DMS79 treated with DMSO at 0.1 percent for 48 hours (cell line): ENCODE measurements around the gene KHDC1.
A peak's percentile ranks its signal among the peaks of the same experiment; 100 is the strongest.
"Not testable (repeated sequence)": the region's sequence is repeated elsewhere in the genome, so short reads cannot be mapped to it uniquely, and the experiment has no call there.

Source experiments
- DNase-seq: peaks from one replicate; lab custom pipeline; 2025; lab: John Stamatoyannopoulos, UW

The KHDC1 gene

DNA sequence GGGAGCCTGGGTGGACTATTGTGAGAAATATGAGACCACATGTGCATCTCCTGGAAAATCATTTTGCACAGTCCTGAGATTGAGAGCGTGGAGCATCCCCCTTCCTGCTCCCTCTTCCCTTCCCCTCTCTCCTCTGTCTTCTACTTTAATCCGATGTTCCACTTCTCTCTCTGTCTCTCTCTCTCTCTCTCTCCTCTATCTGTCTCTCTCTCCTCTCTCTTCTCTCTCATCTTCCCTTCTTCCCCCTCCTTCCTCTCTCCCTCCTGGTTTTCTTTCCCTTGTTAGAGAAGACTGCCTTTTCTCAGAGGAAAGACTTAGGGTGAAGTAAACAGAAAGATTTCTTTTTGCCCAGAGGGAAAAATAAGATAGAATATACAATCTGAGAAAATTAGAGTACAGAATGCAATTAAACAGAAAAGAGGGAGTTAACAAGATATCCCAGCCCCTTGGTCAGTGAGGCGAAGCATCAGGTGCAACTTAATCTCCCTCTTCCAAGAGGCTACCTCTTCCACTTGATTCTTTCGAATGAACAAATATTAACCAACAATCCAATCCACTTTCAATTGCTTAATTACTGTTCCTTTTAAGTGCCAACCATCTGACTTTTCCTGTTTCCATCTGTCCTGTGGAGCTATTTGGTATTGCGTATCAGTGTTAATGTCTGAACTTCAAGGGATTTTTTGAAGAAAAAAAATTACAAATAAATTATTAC, 14.6 kb downstream of the KHDC1 start:
- DNase-seq: peak; percentile 74

DNA sequence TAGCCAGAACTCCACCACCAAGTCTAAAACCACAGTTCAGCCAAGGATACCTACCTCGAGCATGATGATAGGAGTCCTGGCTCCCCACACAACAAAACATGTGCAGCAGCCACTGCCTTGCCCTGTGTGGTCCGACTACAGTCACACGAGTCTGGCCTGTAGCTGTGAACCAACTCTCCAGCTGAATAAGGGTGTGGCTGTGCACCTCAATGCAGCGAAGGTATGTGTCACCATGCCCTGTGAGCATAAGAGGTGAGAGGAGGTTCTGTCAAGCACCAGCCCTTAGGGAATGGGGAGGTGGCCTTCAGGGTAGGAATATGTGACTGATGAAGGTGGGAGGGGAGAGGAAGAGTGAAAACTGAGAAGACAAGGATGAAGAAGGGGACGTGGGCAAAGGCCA, 21.0 kb downstream of the KHDC1 start:
- no peak for DNase-seq

DNA sequence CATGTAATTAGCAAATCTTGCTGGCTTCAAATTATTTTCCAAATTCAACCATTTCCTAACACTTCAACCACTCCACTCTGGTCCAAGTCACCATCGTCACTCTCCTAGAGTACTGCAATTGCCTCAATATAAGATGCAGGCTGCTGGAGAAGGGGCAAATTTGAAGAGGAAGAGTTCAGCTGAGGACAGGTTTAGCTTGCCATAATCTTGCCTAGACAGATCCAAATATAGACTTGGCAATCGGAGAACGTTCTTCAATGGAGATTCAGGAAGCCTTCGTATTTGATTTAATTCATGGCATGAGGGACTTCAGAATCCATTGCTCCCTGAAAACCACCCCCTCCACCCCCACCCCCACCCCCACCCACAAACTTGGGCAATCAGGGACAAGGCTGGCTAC, 22.3 kb downstream of the KHDC1 start:
- no peak for DNase-seq

DNA sequence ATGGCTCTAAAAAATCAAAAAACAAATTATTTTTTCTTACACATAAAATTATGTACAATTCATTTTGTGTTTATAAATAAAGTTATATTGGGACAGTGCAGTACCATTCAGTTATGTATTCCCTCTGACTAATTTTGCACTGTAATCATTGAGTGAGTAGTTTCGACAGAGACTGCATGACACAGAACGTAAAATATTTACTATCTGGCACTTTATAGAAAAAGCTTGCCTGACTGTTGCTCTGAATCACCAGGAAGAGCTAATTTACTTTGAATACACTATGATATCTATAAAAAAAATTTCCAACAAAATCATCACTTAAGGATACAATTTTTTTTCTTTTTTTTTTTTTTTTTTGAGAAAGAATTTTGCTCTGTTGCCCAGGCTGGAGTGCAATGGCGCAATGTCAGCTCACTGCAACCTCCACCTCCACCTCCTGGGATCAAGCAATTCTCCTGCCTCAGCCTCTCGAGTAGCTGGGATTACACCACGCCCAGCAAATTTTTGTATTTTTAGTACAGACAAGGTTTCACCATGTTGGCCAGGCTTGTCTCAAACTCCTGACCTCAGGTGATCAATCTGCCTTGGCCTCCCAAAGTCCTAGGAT, 26.7 kb downstream of the KHDC1 start:
- DNase-seq: no peak

DNA sequence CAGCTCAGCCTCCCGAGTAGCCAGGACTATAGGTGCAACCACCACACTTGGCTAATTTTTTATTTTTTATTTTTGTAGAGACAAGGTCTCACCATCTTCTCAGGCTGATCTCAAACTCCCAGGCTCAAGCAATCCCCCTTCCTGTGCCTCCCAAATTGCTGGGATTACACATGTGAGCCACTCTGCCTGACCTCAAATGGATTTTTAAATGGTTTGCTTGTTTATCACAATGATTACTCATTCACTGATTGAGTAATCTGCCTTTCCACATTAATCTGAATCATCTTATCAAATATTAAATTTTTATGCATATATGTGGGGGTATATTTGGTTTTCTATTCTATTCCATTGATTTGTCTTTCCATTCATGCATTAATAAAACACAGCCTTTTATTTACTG, 28.3 kb downstream of the KHDC1 start:
- DNase-seq: no peak

DNA sequence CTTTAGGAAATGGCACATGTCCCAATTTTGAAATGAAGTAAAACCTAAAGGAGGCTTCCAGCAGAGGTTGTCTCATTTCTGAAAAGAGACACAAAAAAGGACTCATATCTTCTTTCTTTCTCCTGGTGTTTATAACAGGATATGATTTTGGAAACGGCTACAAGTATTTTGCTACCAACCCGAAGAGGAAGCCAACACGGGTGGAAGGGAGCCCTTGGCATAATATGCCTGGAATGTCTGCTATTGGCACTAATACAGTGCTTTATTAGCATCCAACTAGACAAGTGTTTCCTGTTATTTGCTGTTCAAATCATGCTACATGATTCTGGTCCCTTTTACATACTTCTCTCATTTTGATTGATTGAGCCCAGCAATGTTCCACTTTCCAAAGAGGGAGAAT, 29.0 kb downstream of the KHDC1 start:
- not testable (repeated sequence) for DNase-seq

DNA sequence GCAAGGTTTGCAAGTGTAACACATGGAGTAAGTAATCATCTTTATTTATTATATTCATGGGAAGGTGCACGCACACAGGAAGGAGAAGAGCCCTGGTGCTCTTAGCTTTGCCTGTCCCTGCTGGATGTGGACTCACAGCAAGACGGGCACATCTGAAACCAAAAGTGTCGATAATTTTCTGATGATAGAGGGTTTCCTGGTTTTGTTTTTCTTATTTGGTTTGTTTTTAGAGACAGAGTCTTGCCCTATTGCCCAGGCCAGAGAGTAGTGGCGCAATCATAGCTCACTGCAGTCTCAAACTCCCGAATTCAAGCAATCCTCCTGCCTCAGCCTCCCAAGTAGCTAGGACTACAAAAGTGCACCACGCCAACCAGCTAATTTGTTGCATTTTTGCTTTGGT, 29.9 kb downstream of the KHDC1 start:
- no peak for DNase-seq

DNA sequence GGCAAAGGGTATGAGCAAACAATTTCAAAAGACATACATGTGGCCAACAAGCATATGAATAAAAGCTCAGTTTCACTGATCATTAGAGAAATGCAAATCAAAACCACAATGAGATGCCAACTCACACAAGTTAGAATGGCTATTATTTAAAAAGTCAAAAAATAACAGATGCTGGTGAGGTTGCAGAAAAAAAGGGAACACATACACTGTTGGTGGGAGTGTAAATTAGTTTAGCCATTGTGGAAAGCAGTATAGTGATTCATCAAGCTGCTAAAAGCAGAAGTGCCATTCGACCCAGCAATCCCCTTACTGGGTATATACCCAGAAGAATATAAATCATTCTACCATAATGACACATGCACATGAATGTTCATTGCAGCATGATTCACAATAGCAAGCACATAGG, 31.0 kb downstream of the KHDC1 start:
- no peak for DNase-seq

DNA sequence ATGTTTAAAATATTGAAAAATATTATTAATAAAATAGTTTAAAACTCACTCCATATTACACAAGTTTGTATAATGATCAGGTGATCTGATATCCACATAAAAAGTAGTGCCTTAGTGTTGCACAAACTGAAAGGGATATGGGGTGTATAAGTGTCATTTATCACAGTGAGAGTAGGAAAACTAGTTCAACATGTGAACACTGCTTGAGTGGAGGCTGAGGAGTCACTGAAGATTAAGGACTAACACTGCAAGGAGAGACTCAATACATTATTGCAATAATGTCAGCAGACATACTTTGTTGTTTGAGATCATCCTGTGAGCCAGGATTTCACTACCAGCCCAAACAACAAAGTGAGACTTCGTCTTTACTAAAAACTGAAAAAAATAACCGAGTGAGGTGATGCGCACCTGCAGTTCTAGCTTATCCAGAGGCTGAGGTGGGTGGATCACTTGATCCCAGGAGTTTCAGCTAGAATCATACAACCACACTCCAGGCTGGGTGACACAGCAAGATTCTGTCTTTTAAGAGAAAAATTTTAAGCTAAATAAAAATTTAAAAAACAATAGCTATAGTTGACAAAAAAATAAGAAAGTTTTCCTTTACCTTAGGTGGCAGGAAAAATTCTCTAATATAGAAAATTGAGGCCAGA, 35.3 kb downstream of the KHDC1 start:
- DNase-seq: no peak

DNA sequence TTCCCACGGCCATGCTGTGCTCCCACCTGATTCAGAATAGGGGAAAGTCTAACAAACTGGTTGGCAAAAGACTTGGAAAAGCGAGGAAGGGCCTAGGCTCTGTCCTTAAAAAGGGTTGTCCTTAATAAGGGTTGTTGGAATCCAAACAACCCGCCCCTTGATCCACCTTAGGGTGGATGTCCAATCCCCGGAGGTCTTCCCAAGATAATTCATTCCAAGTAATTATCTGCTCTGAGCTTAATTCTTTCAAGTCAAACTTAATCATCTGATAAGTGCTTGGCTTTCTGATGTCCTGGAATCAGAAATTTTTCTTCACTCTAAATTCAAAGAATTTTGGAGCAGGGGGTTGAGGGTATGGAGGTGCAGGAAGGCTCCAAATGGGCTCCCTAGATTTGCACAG, 37.6 kb downstream of the KHDC1 start, which contains the start of gene KHDC1L:
KHDC1L (minus strand) TSS at position 101 of the 400 bp plus-strand sequence; CDS start at position 13, 88 bp downstream.
- no peak for DNase-seq

DNA sequence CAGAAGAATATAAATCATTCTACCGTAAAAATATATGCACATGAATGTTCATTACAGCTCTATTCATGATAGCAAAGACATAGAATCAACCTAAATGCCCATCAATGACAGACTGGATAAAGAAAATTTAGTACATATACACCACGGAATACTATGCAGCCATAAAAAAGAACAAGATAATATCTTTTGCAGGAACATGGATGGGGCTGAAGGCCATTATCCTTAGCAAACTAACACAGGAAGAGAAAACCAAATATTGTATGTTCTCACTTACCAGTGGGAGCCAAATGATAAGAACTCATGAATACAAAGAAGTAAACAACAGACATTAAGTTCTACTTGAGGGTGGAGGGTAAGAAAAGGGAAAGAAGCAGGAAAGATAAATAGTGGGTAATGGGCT, 46.1 kb downstream of the KHDC1 start:
- DNase-seq: no peak

DNA sequence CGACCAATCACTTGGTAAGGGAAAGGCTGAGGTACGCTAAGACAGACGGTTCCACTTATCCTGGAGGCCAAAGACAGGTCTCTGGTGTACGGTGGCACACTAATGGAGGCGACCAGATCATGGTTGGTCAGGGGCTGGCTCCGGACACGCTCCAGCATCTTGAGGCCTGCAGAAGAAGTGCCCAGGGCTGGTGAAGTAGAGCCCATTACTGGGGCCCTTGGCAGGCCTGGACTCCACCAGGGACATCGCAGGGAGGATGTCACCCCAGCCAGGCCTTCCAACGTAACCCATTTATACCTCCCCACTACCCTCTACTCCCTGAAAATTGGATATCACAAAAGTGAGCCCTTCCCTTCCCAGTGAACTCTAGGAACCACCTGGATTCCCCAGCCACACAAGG, 53.9 kb downstream of the KHDC1 start:
- DNase-seq: no peak

DNA sequence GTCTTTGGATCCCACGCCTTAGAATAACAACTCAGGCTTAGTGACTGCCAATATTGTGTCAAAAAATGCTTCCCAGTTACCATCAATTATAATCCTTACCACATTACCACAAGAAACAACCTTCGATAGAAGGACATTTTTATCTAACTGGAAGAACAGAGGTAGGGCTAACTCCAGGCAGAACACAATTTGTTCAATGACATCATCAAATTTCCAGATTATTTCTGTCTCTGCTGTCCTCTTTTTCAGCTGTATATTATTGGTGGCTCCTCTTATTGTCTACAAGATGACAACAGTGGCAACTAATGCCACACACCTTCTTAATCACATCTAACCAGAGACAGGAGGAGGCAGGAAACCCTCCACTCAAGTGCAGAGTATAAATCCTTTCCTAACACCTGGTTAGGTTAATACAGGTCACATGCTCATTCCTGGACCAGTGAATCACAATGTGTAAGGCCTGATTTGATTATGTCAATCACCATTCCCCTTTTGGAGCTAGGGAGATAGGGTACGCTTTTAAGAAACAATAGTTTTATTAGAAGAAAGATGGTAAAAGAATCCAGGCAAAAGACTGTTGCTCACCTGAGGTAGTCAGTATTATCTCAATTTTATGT, 55.7 kb downstream of the KHDC1 start:
- DNase-seq: no peak

DNA sequence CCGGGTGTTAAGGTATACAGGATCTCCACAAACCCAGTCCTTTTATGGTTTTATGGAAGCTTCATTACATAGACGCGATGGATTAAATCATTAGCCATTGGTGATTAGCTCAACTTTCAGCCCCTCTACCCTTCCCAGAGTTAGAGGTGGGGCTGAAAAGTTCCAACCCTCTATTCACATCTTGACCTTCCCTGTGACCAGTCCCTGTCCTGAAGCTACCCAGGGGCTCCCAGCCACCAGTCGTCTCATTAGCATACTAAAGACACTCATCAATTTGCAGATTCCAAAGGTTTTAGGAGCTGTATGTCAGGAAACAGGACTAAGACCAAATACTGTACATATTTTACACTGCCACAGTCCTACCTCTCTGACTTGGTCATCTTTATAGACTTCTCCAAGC, 58.7 kb downstream of the KHDC1 start:
- DNase-seq: no peak

DNA sequence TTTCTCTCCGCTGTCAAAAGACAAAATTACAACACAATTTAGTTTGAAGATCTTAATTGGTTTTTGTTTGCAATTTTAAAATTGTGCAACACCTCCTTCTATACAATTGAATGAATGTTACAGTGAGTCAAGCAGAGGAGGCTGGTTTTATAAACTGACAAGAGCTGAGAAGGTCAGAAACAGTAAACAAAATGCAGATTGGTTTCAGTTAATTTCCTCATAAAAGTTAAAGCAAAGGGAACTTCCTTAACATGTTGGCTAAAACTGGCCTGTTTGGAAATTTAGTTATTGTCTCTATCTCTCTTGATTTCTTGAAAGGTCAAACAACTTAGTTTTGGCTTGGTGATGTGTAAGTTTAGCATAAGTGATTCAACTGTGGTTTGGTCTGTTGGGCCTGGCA, 59.9 kb downstream of the KHDC1 start:
- no peak for DNase-seq

DNA sequence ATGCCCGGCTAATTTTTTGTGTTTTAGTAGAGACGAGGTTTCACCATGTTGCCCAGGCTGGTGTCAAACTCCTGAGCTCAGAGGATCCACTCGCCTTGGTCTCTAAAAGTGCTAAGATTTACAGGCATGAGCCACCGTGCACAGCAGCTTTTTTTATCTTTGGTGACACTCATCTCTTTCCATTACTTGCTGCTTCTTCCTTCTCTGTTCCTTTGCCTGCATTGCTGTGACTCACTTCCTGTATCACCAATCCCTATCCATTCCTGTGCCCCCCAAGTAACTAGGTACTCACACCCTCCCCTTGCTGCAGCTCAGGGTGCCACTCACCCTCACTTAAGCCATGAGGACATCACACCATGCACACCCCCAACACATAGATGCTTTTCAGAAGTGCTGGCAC, 62.3 kb downstream of the KHDC1 start:
- no peak for DNase-seq

DNA sequence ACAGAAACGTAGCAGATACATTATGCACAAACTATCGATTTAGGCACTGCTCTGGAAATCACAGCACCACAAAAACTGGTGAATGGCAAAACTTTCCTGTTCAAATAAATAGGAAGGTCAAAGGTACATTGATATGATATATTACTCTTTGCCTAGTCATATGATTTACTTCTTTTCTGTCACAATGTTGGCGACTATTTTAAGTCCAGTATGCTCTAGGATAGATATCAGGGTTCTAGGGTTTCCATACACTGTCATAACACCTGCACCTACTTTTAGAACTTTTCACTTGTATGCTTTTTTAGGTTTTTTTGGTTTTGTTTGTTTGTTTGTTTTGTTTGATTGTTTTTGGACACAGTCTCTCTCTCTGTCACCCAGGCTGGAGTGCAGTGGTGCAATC, 62.7 kb downstream of the KHDC1 start:
- no peak for DNase-seq

DNA sequence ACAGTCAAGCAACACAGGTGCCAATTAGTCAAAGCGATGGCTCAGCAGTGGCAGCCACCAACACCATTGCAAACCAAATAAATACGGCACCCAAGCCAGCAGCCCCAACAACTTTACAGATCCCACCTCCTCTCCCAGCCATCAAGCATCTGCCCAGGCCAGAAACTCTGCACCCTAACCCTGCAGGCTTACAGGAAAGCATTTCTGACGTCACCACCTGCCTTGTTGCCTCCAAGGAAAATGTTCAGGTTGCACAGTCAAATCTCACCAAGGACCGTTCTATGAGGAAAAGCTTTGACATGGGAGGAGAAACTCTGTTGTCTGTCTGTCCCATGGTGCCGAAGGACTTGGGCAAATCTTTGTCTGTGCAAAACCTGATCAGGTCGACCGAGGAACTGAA, 68.3 kb downstream of the KHDC1 start:
- no peak for DNase-seq

DNA sequence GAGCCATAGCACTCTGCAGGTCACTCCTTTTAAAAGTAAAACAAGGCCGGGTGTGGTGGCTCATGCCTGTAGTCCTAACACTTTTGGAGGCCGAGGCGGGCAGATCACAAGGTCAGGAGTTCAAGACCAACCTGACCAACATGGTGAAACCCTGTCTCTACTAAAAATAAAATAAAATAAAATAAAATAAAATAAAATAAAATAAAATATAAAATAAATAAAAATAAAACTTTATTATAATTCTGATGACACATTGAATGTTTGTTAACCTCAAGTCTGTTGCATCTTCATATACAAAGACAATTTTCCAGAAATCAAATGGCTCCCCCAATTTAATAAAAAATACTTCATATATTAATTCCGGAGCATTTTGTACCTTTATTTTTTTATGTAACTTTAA, 69.7 kb downstream of the KHDC1 start:
- DNase-seq: not testable (repeated sequence)
